ENCODE measurements around the gene CNKSR3.

DNA sequence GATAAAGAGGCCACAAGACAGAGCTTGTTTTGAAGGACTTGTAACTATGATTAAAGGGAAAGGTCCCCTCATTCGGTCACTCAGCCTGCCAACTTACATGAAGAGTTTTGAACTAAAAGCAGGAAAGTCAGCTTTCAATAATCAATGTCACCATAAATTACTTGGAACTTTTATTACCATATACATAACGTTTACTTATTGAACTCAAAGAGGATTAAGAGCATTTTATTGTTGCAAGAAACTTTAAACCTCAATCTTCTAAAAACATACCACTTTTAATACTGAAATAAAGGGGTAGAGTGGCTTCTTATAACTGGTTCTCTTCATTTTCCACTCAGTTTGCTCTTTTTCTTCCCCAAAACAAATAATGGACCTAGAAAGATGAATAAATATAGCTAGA lies 65.1 kb downstream of the CNKSR3 start:
- no peak for TF ChIP-seq POLR2AphosphoS5 (IDR thresholded peaks at IDR 0.05; ENCODE audit: low read depth, low read length)
- no peak for TF ChIP-seq POLR2A (IDR thresholded peaks at IDR 0.05; ENCODE audit: low read depth, low read length)
- TF ChIP-seq TAF1 (IDR thresholded peaks at IDR 0.05; ENCODE audit: borderline replicate concordance, low read depth, low read length): no peak
